HL-60 (cell line): Measurements from ENCODE around the gene SORT1.

ENCODE experiments used
- CTCF ChIP-seq: IDR thresholded peaks from one replicate; pipeline ENCODE4 v1.5.1; 2011; ENCODE audit warnings: low read length, control low read depth, inconsistent platforms; ENCODE audit not compliant: insufficient read depth
- GABPA ChIP-seq: IDR thresholded peaks from 2 replicates; pipeline ENCODE4 v1.6.1; 2012; ENCODE audit warnings: low read depth
- POLR2AphosphoS5 ChIP-seq: IDR thresholded peaks from 2 replicates; pipeline ENCODE4 v1.6.1; 2012; ENCODE audit warnings: low read depth
- SPI1 ChIP-seq: IDR thresholded peaks from 2 replicates; pipeline ENCODE4 v1.6.1; 2012; ENCODE audit warnings: low read depth, mild to moderate bottlenecking, borderline replicate concordance
- TF ChIP-seq, protein P1 (sequence below): IDR thresholded peaks from 2 replicates; pipeline ENCODE4 v1.6.1; 2012; ENCODE audit warnings: low read depth; ENCODE audit not compliant: insufficient replicate concordance

- TF ChIP-seq POLR2AphosphoS5 (no peak), CTCF (no peak), GABPA (no peak), SPI1 (no peak)
- TF ChIP-seq, protein P1, sequence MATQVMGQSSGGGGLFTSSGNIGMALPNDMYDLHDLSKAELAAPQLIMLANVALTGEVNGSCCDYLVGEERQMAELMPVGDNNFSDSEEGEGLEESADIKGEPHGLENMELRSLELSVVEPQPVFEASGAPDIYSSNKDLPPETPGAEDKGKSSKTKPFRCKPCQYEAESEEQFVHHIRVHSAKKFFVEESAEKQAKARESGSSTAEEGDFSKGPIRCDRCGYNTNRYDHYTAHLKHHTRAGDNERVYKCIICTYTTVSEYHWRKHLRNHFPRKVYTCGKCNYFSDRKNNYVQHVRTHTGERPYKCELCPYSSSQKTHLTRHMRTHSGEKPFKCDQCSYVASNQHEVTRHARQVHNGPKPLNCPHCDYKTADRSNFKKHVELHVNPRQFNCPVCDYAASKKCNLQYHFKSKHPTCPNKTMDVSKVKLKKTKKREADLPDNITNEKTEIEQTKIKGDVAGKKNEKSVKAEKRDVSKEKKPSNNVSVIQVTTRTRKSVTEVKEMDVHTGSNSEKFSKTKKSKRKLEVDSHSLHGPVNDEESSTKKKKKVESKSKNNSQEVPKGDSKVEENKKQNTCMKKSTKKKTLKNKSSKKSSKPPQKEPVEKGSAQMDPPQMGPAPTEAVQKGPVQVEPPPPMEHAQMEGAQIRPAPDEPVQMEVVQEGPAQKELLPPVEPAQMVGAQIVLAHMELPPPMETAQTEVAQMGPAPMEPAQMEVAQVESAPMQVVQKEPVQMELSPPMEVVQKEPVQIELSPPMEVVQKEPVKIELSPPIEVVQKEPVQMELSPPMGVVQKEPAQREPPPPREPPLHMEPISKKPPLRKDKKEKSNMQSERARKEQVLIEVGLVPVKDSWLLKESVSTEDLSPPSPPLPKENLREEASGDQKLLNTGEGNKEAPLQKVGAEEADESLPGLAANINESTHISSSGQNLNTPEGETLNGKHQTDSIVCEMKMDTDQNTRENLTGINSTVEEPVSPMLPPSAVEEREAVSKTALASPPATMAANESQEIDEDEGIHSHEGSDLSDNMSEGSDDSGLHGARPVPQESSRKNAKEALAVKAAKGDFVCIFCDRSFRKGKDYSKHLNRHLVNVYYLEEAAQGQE = no peak
Observed at GRCh38 chr1:109383087-109383779, 14.5 kb downstream of the SORT1 start.
